Fibroblast of mammary gland (primary cell): ENCODE data around the gene UNG.

ENCODE experiments used
- DNase-seq: peaks from one replicate; pipeline ENCODE4 v3.0.0-alpha.2; 2010; ENCODE audit warnings: low read depth
- H3K4me3 ChIP-seq: 2 replicates; pipeline ENCODE4 v1.5.1; 2011; ENCODE audit warnings: low read depth, mild to moderate bottlenecking, low read length, moderate library complexity; ENCODE audit not compliant: control insufficient read depth
- TF ChIP-seq, protein P1 (sequence below): conservative IDR thresholded peaks from 2 replicates; pipeline ENCODE4 v1.5.1; 2011; ENCODE audit warnings: low read depth, low read length, inconsistent platforms; ENCODE audit not compliant: control insufficient read depth, insufficient read depth

The UNG gene

GRCh38 chr12:109088818-109089217 lies 8.6 kb upstream of the UNG start:
- peak; percentile 57 for DNase-seq
- H3K4me3 ChIP-seq: no peak overlapping the region
- TF ChIP-seq, protein P1, sequence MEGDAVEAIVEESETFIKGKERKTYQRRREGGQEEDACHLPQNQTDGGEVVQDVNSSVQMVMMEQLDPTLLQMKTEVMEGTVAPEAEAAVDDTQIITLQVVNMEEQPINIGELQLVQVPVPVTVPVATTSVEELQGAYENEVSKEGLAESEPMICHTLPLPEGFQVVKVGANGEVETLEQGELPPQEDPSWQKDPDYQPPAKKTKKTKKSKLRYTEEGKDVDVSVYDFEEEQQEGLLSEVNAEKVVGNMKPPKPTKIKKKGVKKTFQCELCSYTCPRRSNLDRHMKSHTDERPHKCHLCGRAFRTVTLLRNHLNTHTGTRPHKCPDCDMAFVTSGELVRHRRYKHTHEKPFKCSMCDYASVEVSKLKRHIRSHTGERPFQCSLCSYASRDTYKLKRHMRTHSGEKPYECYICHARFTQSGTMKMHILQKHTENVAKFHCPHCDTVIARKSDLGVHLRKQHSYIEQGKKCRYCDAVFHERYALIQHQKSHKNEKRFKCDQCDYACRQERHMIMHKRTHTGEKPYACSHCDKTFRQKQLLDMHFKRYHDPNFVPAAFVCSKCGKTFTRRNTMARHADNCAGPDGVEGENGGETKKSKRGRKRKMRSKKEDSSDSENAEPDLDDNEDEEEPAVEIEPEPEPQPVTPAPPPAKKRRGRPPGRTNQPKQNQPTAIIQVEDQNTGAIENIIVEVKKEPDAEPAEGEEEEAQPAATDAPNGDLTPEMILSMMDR: no peak

GRCh38 chr12:109089683-109090082 lies 7.7 kb upstream of the UNG start:
- no peak for DNase-seq
- H3K4me3 ChIP-seq: no peak overlapping the region
- TF ChIP-seq, protein P1: no peak

GRCh38 chr12:109092497-109093021 lies 4.8 kb upstream of the UNG start:
- TF ChIP-seq, protein P1: no peak
- DNase-seq: no peak
- peak overlapping the region; percentile 73 for H3K4me3 ChIP-seq

- peak within 1 kb of the TSS; percentile 73 for H3K4me3 ChIP-seq
- DNase-seq: peak; percentile 88
- TF ChIP-seq, protein P1: peak; percentile 86
These were observed 4.1 kb upstream of the UNG start, which contains the start of gene ALKBH2 for GRCh38 chr12:109093022-109093918. ALKBH2 (minus strand) TSS chr12:109093472; CDS start chr12:109092786, 686 bp downstream.

DNA sequence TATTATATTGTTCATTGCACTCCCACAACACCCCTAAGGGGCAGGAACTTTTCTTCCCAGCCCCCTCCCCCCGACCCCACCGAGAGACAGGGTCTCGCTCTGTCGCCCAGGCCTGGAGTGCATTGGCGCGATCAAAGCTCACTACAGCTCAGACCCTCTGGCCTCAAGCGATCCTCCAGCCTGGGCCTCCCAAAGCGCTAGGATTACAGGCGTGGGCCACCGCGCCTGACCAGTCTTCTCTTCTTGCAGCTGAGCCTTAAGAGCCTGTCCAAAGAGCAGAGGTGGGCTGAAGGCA lies 310 bp upstream of the UNG start:
- peak overlapping the region; percentile 78 for H3K4me3 ChIP-seq
- DNase-seq: no peak
- TF ChIP-seq, protein P1: no peak

GRCh38 chr12:109098183-109098604 lies 797 bp downstream of the UNG start:
- TF ChIP-seq, protein P1: no peak
- DNase-seq: peak; percentile 56
- peak overlapping the region; percentile 78 for H3K4me3 ChIP-seq
